Measurements from ENCODE around the gene NMRAL1.

DNA sequence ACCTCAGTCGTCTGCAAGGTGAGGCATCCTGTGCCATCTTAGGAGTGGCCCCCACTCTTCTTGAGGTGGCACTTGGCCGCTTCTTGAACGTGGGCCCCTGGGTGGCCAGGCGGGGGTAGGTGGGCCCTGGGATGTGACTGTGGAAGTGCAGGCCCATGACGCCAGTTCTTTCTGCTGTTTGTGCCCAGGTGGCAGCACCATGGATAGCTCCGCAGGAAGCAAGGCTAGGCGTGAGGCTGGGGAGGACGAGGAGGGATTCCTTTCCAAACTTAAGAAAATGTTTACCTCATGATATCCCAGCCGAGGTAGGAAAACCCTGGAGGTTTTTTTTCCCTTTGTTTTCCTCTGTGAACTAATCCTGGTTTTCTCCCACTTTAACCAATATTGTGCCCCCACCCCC is 19.8 kb downstream of the NMRAL1 start:
- TF ChIP-seq CTBP1 (IDR thresholded peaks at IDR 0.05; ENCODE audit: borderline replicate concordance): no peak
- TF ChIP-seq ELF4 (IDR thresholded peaks at IDR 0.05): no peak
- TF ChIP-seq TARDBP (IDR thresholded peaks at IDR 0.05): no peak

Measured in HEK293T (cell line).